CD4-positive, alpha-beta T cell (primary cell): ENCODE results near the gene FAM81B. TPM values are rescaled to one million over a fixed set of nuclear protein-coding genes. Genes with fewer than 3 reads are reported as not detected.

ENCODE experiments used
- ATAC-seq: fragments of 200-7000 bp; cut with Tn5 transposase; one replicate; pipeline ENCODE4 v1.10.0; 2022; ENCODE audit warnings: mild to moderate bottlenecking; ENCODE audit not compliant: poor library complexity
- CTCF ChIA-PET: fragments of 350-600 bp; sonication (Branson Sonifier 250); formaldehyde crosslinking; loops from one replicate; lab custom pipeline; 2021; ENCODE audit warnings: antibody characterized with exemption, inconsistent platforms; lab: Charles Lee
- POLR2A ChIA-PET: fragments of 350-600 bp; sonication (Branson Sonifier 250); formaldehyde crosslinking; loops from one replicate; lab custom pipeline; 2021; ENCODE audit warnings: antibody characterized with exemption, inconsistent platforms; lab: Charles Lee
- DNase-seq, 14 experiments: peaks; one replicate each; pipeline ENCODE4 v3.0.0-alpha.2; 2013 to 2020; ENCODE audit warnings: mixed read lengths in 2 of 14
- H3K27ac ChIP-seq, 2 donors: one replicate each; pipeline versions ENCODE4 v1.5.1 to v1.7.0; 2013; ENCODE audit warnings: low read length in 2 of 2, low read depth in 1 of 2, mild to moderate bottlenecking in 1 of 2
- H3K27me3 ChIP-seq, 2 experiments: 1 replicate in 1 of 2; 2 replicates in 1 of 2; pipeline versions ENCODE4 v1.6.1 to v1.7.0; 2013; ENCODE audit warnings: low read length in 2 of 2, control low read depth in 1 of 2, mild to moderate bottlenecking in 1 of 2, moderate library complexity in 1 of 2; ENCODE audit not compliant: insufficient read depth in 2 of 2, control insufficient read depth in 1 of 2
- H3K36me3 ChIP-seq: one replicate; pipeline ENCODE4 v1.6.1; 2013; ENCODE audit warnings: low read length, control low read depth; ENCODE audit not compliant: insufficient read depth
- H3K4me1 ChIP-seq: one replicate; pipeline ENCODE4 v1.6.1; 2013; ENCODE audit warnings: low read length, control low read depth; ENCODE audit not compliant: insufficient read depth
- H3K4me3 ChIP-seq: one replicate; pipeline ENCODE4 v1.5.1; 2013; ENCODE audit warnings: mild to moderate bottlenecking, low read length, moderate library complexity
- H3K9me3 ChIP-seq, 2 experiments: 1 replicate in 1 of 2; 2 replicates in 1 of 2; pipeline versions ENCODE4 v1.6.1 to v1.7.0; 2013; ENCODE audit warnings: low read length in 2 of 2, mild to moderate bottlenecking in 2 of 2, control low read depth in 1 of 2, moderate library complexity in 1 of 2; ENCODE audit not compliant: control insufficient read depth in 1 of 2, insufficient read depth in 1 of 2
- H3K27ac Mint-ChIP-seq: one replicate; pipeline ENCODE4 v1.8.0; 2020; ENCODE audit warnings: mixed read lengths
- H3K27me3 Mint-ChIP-seq: one replicate; pipeline ENCODE4 v1.8.0; 2021; ENCODE audit warnings: mixed read lengths
- H3K36me3 Mint-ChIP-seq: one replicate; pipeline ENCODE4 v1.8.0; 2021; ENCODE audit warnings: low read depth, mixed read lengths
- H3K4me1 Mint-ChIP-seq: one replicate; pipeline ENCODE4 v1.8.0; 2021; ENCODE audit warnings: low read depth, mixed read lengths
- H3K4me3 Mint-ChIP-seq: one replicate; pipeline ENCODE4 v1.8.0; 2020; ENCODE audit warnings: mild to moderate bottlenecking, mixed read lengths
- H3K9me3 Mint-ChIP-seq: one replicate; pipeline ENCODE4 v1.8.0; 2020; ENCODE audit warnings: mixed read lengths
- CTCF ChIP-seq: fragments of 200-600 bp; IDR thresholded peaks from one replicate; pipeline ENCODE4 v1.8.0; 2022; ENCODE audit warnings: antibody characterized with exemption, mild to moderate bottlenecking
- intact Hi-C, 2 experiments: fragments of 100-400 bp; cut with DNase I in 1 of 2; cut with micrococcal nuclease in 1 of 2; formaldehyde crosslinking; loops; one replicate each; pipeline versions ENCODE4 v1.15.1 to v1.9.0; 2023 to 2025; cut with DNase I, micrococcal nuclease
- total RNA-seq, 174 experiments: library from RNA in 2 of 174; stranded (reverse) in 2 of 174; gene quantifications; one replicate each; pipeline ENCODE4 v1.2.3 and lab custom pipeline; 2021 to 2026

Gene FAM81B
- total RNA-seq, 2 experiments from 2014 or later: not detected

GRCh38 chr5:95350631-95351030 is 40.5 kb upstream of the FAM81B start:
- no peak overlapping the region for H3K27ac ChIP-seq
- no peaks in the 10 kb centered on the region for H3K4me1 Mint-ChIP-seq
- POLR2A ChIA-PET: no interaction called here
- CTCF ChIA-PET: no interaction called here
- no peak overlapping the region for H3K4me3 ChIP-seq
- H3K27ac Mint-ChIP-seq: no peak overlapping the region
- H3K4me1 ChIP-seq: no peaks in the 10 kb centered on the region
- no peak overlapping the region for H3K4me3 Mint-ChIP-seq
- DNase-seq (no peak), ATAC-seq (no peak)
- intact Hi-C loops: no loop called here
- no peaks in the 10 kb centered on the region for H3K27me3 ChIP-seq
- H3K36me3 ChIP-seq: no peaks in the 10 kb centered on the region
- H3K9me3 Mint-ChIP-seq: no peaks in the 10 kb centered on the region
- no peaks in the 10 kb centered on the region for H3K36me3 Mint-ChIP-seq
- no peaks in the 10 kb centered on the region for H3K27me3 Mint-ChIP-seq
- H3K9me3 ChIP-seq: no peaks in the 10 kb centered on the region
- no peak for TF ChIP-seq CTCF

- no peaks in the 10 kb centered on the region for H3K36me3 ChIP-seq
- TF ChIP-seq CTCF: no peak
- no peaks in the 10 kb centered on the region for H3K27me3 ChIP-seq
- DNase-seq (no peak), ATAC-seq (no peak)
- Mint-ChIP-seq H3K4me1 (no peaks in the 10 kb centered on the region), H3K27ac (no peak overlapping the region), H3K27me3 (no peaks in the 10 kb centered on the region), H3K36me3 (no peaks in the 10 kb centered on the region), H3K4me3 (no peak overlapping the region), H3K9me3 (no peaks in the 10 kb centered on the region)
- H3K4me3 ChIP-seq: no peak overlapping the region
- POLR2A ChIA-PET: no interaction called here
- H3K9me3 ChIP-seq: no peaks in the 10 kb centered on the region
- CTCF ChIA-PET: interaction anchor here (0.7 kb wide), 1 partner anchor 31 kb away, joined by 3 read pairs; no protein-coding TSS in a partner anchor
- H3K27ac ChIP-seq: no peak overlapping the region
- no peaks in the 10 kb centered on the region for H3K4me1 ChIP-seq
- intact Hi-C loops: no loop called here
These were observed 38.5 kb upstream of the FAM81B start for GRCh38 chr5:95352691-95353090.

- Histone ChIP-seq H3K27me3 (no peaks in the 10 kb centered on the region), H3K4me1 (no peaks in the 10 kb centered on the region), H3K4me3 (no peak overlapping the region), H3K27ac (no peak overlapping the region), H3K9me3 (no peaks in the 10 kb centered on the region), H3K36me3 (no peaks in the 10 kb centered on the region)
- intact Hi-C loops: no loop called here
- Mint-ChIP-seq H3K27me3 (no peaks in the 10 kb centered on the region), H3K4me1 (peaks cover 11% of the 10 kb centered on the region), H3K9me3 (peaks cover 2% of the 10 kb centered on the region), H3K27ac (peak overlapping the region; percentile 21), H3K36me3 (no peaks in the 10 kb centered on the region), H3K4me3 (no peak overlapping the region)
- no peak for ATAC-seq
- POLR2A ChIA-PET: no interaction called here
- no peak for DNase-seq
- no peak for TF ChIP-seq CTCF
- CTCF ChIA-PET: no interaction called here
These were observed 32.8 kb upstream of the FAM81B start for GRCh38 chr5:95358320-95358719.
